Measurements from ENCODE around the gene RAB11A.
"Not testable (repeated sequence)": the region's sequence is repeated elsewhere in the genome, so short reads cannot be mapped to it uniquely, and the experiment has no call there.

Gene RAB11A

GRCh38 chr15:65845826-65846519 lies 23.3 kb upstream of the RAB11A start:
- FAIRE-seq = no peak

GRCh38 chr15:65847989-65848388 lies 21.3 kb upstream of the RAB11A start:
- no peak for FAIRE-seq

- FAIRE-seq = no peak
Observed at GRCh38 chr15:65851981-65852380, 17.3 kb upstream of the RAB11A start.

GRCh38 chr15:65856821-65857455 lies 12.4 kb upstream of the RAB11A start:
- FAIRE-seq = no peak

GRCh38 chr15:65857718-65858402 lies 11.4 kb upstream of the RAB11A start:
- FAIRE-seq = no peak

- FAIRE-seq = no peak
Observed at GRCh38 chr15:65862682-65863081, 6.6 kb upstream of the RAB11A start.

GRCh38 chr15:65863106-65863505 lies 6.2 kb upstream of the RAB11A start:
- FAIRE-seq = no peak

- FAIRE-seq = no peak
Observed at GRCh38 chr15:65867244-65867643, 2.0 kb upstream of the RAB11A start.

- not testable (repeated sequence) for FAIRE-seq
Observed at GRCh38 chr15:65867933-65868332, 1.4 kb upstream of the RAB11A start.

GRCh38 chr15:65868546-65869125 lies 655 bp upstream of the RAB11A start:
- FAIRE-seq = no peak

GRCh38 chr15:65869954-65870871 lies 922 bp downstream of the RAB11A start:
- no peak for FAIRE-seq

GRCh38 chr15:65870889-65871533 lies 1.7 kb downstream of the RAB11A start:
- FAIRE-seq = no peak

GRCh38 chr15:65871886-65872285 lies 2.6 kb downstream of the RAB11A start:
- not testable (repeated sequence) for FAIRE-seq

- FAIRE-seq = not testable (repeated sequence)
Observed at GRCh38 chr15:65872596-65872995, 3.3 kb downstream of the RAB11A start.

- no peak for FAIRE-seq
Observed at GRCh38 chr15:65873256-65873655, 4.0 kb downstream of the RAB11A start.

- FAIRE-seq = no peak
Observed at GRCh38 chr15:65875458-65875857, 6.2 kb downstream of the RAB11A start.

GRCh38 chr15:65877749-65878148 lies 8.5 kb downstream of the RAB11A start:
- no peak for FAIRE-seq

GRCh38 chr15:65881766-65882434 lies 12.6 kb downstream of the RAB11A start:
- no peak for FAIRE-seq

- no peak for FAIRE-seq
Observed at GRCh38 chr15:65883571-65883970, 14.3 kb downstream of the RAB11A start.

- FAIRE-seq = no peak
Observed at GRCh38 chr15:65884511-65884910, 15.2 kb downstream of the RAB11A start.

GRCh38 chr15:65885668-65886218 lies 16.5 kb downstream of the RAB11A start:
- FAIRE-seq = no peak

Measured in A204.1 (cell line).